ENCODE results near the gene PER1. TPM values are rescaled to one million over a fixed set of nuclear protein-coding genes. Genes with fewer than 3 reads are reported as not detected.

PER1 gene
- total RNA-seq, 4 donors from 2014 or later = 95.2 to 186 (median 121) TPM

DNA sequence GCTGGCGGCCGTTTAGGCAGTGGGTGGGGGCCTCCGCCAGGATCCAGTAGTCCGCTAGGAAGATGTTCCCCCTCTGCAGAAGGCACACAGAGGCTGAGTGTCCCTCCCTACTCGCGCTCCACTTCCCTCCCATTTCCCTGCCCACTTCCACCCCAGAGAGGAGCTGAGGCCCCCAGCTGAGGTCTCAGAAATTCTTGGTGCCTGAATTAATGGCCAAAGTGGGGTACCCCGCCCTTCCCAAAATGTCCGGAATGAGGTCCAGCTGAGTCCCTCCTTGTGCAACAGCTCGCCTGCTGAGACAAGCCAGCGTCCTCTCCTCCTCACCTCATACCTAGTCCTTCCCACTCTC lies 41.8 kb downstream of the PER1 start:
- no peak for TF ChIP-seq CTCF (IDR thresholded peaks at IDR 0.05; ENCODE audit: low read depth)

GRCh38 chr17:8109661-8110455 lies 42.3 kb downstream of the PER1 start:
- TF ChIP-seq CTCF (IDR thresholded peaks at IDR 0.05; ENCODE audit: low read depth) = no peak

- no peak for TF ChIP-seq CTCF (IDR thresholded peaks at IDR 0.05; ENCODE audit: low read depth)
Measured at GRCh38 chr17:8108972-8109660, 43.1 kb downstream of the PER1 start.

- TF ChIP-seq CTCF (IDR thresholded peaks at IDR 0.05; ENCODE audit: low read depth) = no peak
Measured at GRCh38 chr17:8105957-8106398, 46.2 kb downstream of the PER1 start.

DNA sequence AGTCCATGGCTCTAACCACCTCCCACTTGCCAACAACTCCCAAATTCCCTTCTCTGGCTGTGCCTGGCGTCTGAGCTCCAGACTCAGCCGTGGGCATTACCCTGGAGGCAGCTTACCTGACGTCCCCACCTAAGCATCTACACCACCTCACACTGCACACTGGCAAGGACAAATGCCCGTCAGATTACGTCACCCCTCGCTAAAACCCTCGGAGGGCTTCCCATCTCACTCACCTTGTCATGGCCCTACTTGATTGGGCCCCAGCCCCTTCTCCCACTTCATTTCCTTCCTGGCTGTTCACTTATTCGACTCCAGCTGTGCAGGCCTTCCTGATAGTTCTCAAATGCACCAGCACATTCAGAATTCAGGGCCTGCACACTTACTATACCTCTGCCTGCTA lies 47.3 kb downstream of the PER1 start:
- TF ChIP-seq CTCF (IDR thresholded peaks at IDR 0.05; ENCODE audit: low read depth) = no peak

GRCh38 chr17:8103549-8103948 lies 48.7 kb downstream of the PER1 start:
- no peak for TF ChIP-seq CTCF (IDR thresholded peaks at IDR 0.05; ENCODE audit: low read depth)

DNA sequence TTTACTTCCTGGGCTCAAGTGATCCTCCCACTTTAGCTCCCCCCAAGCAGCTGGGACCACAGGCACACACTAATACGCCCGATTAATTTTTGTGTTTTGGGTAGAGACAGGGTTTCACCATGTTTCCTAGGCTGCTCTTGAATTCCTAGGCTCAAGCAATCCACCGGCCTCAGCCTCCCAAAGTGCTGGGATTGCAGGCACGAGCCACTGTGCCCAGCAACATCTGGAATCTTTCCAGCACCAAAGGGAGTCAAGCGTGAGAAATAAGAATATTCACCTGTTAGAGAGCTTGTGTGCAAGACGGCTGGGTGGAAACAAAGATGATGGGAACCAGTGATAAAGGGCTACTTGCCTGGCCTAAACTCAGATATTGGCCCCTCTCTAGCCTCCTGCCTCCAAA lies 50.5 kb downstream of the PER1 start:
- TF ChIP-seq CTCF (IDR thresholded peaks at IDR 0.05; ENCODE audit: low read depth) = no peak
